HUES64 (cell line): ENCODE results near the gene BICD2.

Source experiments
- H3K27ac ChIP-seq: 2 replicates; pipeline ENCODE4 v1.7.0; 2013; ENCODE audit warnings: low read depth, low read length, inconsistent platforms
- H3K27me3 ChIP-seq: 2 replicates; pipeline ENCODE4 v1.6.1; 2013; ENCODE audit warnings: mild to moderate bottlenecking, low read length; ENCODE audit not compliant: insufficient read depth
- H3K36me3 ChIP-seq: 2 replicates; pipeline ENCODE4 v1.6.1; 2013; ENCODE audit warnings: mild to moderate bottlenecking, low read length; ENCODE audit not compliant: insufficient read depth
- H3K4me1 ChIP-seq: 2 replicates; pipeline ENCODE4 v1.6.1; 2013; ENCODE audit warnings: mild to moderate bottlenecking, low read length, moderate library complexity; ENCODE audit not compliant: insufficient read depth
- H3K4me3 ChIP-seq: 2 replicates; pipeline ENCODE4 v1.5.1; 2013; ENCODE audit warnings: mild to moderate bottlenecking, low read length, moderate library complexity
- H3K9ac ChIP-seq: 2 replicates; pipeline ENCODE4 v1.6.1; 2013; ENCODE audit warnings: mild to moderate bottlenecking, low read depth, low read length
- H3K9me3 ChIP-seq: 2 replicates; pipeline ENCODE4 v1.6.1; 2013; ENCODE audit warnings: low read depth, low read length; ENCODE audit not compliant: insufficient read depth
- WGBS: fragments of 150-250, 120-280 bp; methylation state at CpG from one replicate; pipeline ENCODE4 v1.1.7; 2013; ENCODE audit warnings: missing lambda C conversion rate; 5-methylcytosine and 5-hydroxymethylcytosine counted together

Gene BICD2

DNA sequence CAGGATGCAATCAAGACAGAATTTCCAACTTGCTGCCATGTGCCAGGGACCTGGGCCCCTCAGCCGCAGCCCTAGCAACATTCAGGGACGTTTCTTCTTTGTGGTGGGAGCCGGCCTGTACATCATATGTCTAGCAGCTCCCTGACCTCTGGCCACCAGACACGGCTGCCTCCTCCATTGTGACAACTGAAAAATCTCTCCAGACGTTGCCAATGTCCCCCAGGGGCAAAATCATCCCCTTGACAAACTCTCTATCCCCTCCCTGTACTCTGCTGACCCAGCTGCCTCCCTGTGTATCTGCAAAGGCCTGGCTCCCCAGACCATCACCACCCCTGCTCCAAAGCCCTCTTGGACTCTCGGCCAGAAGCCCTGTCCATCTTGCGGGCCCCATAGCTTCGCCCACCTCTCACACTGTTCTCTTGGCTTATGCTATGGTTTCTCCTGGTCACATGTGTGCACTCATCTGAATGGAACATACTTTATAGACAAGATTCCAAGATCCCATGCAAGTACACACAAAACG, 40.8 kb downstream of the BICD2 start:
- no peaks in the 10 kb centered on the region for H3K27me3 ChIP-seq
- H3K9me3 ChIP-seq, result no peaks in the 10 kb centered on the region
- H3K4me3 ChIP-seq, result no peak overlapping the region
- H3K9ac ChIP-seq, result no peak overlapping the region
- H3K4me1 ChIP-seq, result no peaks in the 10 kb centered on the region
- WGBS, result 90% methylated on average over 8 of the region's 9 CpGs
- peaks cover 59% of the 10 kb centered on the region for H3K36me3 ChIP-seq
- H3K27ac ChIP-seq, result no peak overlapping the region

DNA sequence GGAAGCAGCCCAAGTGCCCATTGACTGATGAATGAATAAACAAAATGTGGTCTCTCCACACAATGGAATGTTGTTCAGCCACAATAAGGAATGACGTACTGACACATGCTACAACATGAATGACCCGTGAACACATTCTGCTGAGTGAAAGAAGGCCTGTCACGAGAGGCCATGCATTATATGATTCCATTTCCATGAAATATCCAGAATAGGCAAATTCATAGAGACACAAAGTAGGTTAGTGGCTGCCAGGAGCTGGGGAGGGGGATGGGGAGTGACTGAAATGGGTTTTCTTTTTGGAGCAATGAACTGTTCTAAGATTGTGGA, 41.4 kb downstream of the BICD2 start:
- H3K27me3 ChIP-seq, result no peaks in the 10 kb centered on the region
- no peak overlapping the region for H3K4me3 ChIP-seq
- no peaks in the 10 kb centered on the region for H3K4me1 ChIP-seq
- no peaks in the 10 kb centered on the region for H3K9me3 ChIP-seq
- peaks cover 58% of the 10 kb centered on the region for H3K36me3 ChIP-seq
- no peak overlapping the region for H3K9ac ChIP-seq
- no peak overlapping the region for H3K27ac ChIP-seq
- WGBS, result 94% methylated on average over 3 of the region's 3 CpGs

- no peaks in the 10 kb centered on the region for H3K4me1 ChIP-seq
- H3K36me3 ChIP-seq, result peaks cover 59% of the 10 kb centered on the region
- H3K27ac ChIP-seq, result no peak overlapping the region
- no peak overlapping the region for H3K9ac ChIP-seq
- no peak overlapping the region for H3K4me3 ChIP-seq
- H3K9me3 ChIP-seq, result no peaks in the 10 kb centered on the region
- WGBS, result 95% methylated on average over 16 of the region's 16 CpGs
- H3K27me3 ChIP-seq, result no peaks in the 10 kb centered on the region
These were observed 42.0 kb downstream of the BICD2 start for GRCh38 chr9:92722386-92723298.

- H3K27ac ChIP-seq, result no peak overlapping the region
- peaks cover 62% of the 10 kb centered on the region for H3K36me3 ChIP-seq
- H3K27me3 ChIP-seq, result no peaks in the 10 kb centered on the region
- H3K4me1 ChIP-seq, result no peaks in the 10 kb centered on the region
- H3K4me3 ChIP-seq, result no peak overlapping the region
- 94% methylated on average over 7 of the region's 7 CpGs for WGBS
- no peak overlapping the region for H3K9ac ChIP-seq
- H3K9me3 ChIP-seq, result no peaks in the 10 kb centered on the region
These were observed 43.1 kb downstream of the BICD2 start for GRCh38 chr9:92721548-92721947.

- Histone ChIP-seq H3K4me1 (no peaks in the 10 kb centered on the region), H3K27ac (no peak overlapping the region), H3K9ac (no peak overlapping the region), H3K9me3 (no peaks in the 10 kb centered on the region), H3K4me3 (no peak overlapping the region), H3K27me3 (no peaks in the 10 kb centered on the region), H3K36me3 (peaks cover 61% of the 10 kb centered on the region)
- 97% methylated on average over 7 of the region's 8 CpGs for WGBS
These were observed 43.7 kb downstream of the BICD2 start for GRCh38 chr9:92720807-92721535.

DNA sequence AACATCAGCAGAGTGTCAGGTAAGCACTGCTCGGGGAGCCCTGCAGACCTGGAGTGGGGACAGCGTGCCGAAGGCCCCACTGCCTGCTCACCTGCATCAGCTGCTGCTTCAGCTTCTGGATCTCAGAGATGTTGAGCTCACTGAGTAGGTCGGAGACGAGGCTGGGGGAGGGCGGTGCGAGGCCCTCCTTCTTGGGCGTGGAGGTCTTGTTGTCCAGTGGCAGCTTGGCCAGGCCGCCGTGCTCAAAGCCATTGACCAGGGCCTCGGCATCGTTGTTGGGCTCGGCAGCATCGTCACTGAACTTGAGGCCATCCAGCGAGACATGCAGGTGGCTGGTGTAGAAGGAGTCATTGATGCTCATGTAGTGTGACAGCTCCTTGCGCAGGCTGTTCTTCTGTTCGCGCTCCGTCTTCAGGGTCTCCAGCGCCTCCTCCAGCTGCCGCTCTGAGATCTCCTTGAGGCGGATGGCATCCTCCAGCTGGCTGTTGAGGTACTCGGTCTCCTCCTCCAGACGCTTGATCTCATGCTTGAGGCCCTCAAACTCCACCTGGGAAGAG, 44.3 kb downstream of the BICD2 start:
- Histone ChIP-seq H3K9me3 (no peaks in the 10 kb centered on the region), H3K4me1 (no peaks in the 10 kb centered on the region), H3K27me3 (no peaks in the 10 kb centered on the region), H3K9ac (no peak overlapping the region), H3K4me3 (no peak overlapping the region), H3K36me3 (peaks cover 66% of the 10 kb centered on the region), H3K27ac (no peak overlapping the region)
- WGBS, result 96% methylated on average over 24 of the region's 24 CpGs

DNA sequence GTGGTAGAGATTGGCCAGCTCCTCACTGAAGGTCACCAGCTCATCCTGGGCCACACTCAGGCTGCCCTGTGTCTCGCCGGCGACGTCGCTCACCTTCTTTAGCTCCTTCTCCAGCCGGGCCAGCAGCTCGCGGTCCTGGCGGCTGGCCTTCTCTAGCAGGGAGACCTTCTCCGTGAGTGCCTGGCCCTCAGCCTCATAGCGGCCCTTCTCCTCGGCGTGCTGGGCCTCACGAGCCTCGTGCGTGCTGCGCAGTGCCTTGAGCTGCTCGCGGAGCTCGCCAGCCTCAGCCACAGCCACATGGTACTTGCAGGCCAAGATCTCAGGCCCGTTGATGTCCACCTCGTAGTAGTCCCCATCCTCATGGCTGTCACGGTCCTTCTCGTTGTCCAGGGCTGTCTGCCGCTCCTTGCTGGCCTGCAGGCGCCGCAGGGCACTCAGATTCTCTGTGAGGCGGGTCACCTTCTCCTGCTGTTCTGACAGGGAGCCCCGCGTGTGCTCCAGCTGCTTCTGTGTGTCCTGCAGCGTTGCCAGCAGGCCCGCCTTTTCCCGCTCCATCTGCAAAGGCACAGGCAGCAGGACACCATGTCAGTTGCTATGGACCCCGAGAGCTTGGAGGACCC, 45.5 kb downstream of the BICD2 start:
- Histone ChIP-seq H3K36me3 (peaks cover 78% of the 10 kb centered on the region), H3K4me1 (no peaks in the 10 kb centered on the region)
- WGBS, result 95% methylated on average over 34 of the region's 34 CpGs

DNA sequence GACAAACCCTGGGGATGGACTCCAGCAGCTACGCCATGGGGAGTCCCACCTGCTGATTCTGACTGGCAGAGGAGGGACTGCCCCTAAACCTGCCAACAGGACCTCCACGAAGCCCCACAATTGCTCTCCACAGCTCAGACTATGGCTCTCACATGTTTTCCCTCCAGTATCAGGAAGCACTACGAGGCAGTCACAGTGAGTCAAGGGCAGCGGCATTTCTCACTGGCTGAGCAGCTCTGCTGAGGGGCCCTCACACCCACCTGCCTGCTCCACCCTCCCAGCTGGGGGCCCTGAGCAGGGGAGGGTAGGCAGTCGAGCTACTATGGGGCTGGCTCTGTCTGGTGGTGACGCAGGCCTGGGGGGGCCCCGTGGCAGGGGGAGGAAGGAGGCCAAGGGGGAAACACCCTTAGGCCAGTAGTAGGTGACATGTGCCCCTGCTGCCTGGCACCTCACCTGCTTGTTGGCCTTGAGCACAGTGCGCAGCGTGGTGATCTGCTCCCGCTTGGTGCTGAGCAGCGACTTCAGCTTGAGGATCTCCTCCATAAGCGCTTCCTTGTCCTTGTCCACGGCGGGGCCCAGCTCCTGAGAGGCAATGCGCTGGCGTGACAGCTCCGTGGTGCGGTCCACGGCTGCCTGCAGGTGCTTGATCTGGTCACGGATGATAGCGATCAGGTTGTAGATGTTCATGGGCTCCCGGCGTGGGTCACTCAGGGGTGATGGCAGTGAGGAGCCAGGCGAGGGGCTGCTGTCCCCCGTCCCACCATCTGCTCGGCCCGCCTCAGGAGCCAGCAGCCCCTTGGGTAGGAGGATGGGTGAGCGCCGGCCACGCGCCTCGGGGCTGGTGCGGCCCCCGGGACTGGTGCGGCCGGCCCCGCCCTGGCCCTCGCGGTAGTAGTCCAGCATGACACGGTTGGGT, 46.3 kb downstream of the BICD2 start:
- Histone ChIP-seq H3K4me3 (no peak overlapping the region), H3K27me3 (no peaks in the 10 kb centered on the region), H3K9me3 (no peaks in the 10 kb centered on the region), H3K9ac (no peak overlapping the region), H3K27ac (no peak overlapping the region), H3K4me1 (no peaks in the 10 kb centered on the region), H3K36me3 (peaks cover 86% of the 10 kb centered on the region)
- 96% methylated on average over 40 of the region's 40 CpGs for WGBS

More for the DNA sequence above, 45.5 kb downstream of the BICD2 start:
- H3K4me3 ChIP-seq, result no peak overlapping the region
- H3K9me3 ChIP-seq, result no peaks in the 10 kb centered on the region
- no peak overlapping the region for H3K9ac ChIP-seq
- H3K27ac ChIP-seq, result no peak overlapping the region
- H3K27me3 ChIP-seq, result no peaks in the 10 kb centered on the region

DNA sequence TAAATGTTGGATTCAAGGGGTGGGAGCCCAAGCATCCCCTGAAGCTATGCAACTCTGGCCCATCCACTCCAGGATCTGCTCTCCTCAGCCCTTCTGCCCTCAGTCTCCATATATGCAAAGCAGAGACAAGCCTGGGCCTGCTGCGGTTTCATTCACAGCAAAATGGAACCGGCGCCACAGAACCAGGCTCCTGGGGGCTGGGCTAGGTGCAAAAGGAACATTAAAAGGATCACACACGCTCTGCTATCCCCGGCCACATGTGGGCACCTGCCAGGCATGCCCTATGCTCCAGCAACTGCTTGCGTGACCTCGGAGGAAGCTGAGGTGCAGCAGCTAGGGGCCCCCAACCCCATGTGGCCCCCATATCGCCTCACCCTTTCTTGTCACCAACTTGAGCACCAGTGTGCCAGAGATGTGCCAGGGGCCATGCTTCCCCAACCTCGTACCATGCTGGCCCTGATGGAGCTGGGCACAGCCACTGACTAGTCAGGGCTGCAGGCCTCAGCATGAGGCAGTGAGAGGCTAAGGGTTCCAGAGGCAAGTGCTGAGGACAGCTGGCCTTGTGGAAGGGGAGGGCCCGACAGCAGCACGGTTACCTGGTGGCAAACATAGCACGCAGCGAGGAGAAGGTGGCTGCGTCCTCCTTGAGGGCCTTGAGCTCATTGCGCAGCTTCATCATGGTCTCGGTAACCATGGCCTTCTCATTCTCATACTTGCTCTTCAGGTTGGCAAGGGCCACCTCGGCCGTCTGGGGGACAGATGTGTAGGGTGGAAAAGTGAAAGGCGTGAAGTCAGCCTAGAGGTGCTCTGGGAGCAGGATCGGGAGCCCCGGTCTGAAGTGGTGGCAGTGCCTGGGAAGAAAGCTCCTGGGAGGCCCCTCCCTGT, 47.2 kb downstream of the BICD2 start:
- Histone ChIP-seq H3K36me3 (peaks cover 91% of the 10 kb centered on the region), H3K27ac (no peak overlapping the region), H3K9me3 (no peaks in the 10 kb centered on the region), H3K4me1 (no peaks in the 10 kb centered on the region), H3K27me3 (no peaks in the 10 kb centered on the region), H3K9ac (no peak overlapping the region), H3K4me3 (no peak overlapping the region)
- 96% methylated on average over 21 of the region's 21 CpGs for WGBS
